Stimulated activated CD4-positive, alpha-beta T cell treated with anti-CD3 and anti-CD28 coated beads, Interleukin-2, amount 100 ng/mL, for 48 hours (primary cell): Measurements from ENCODE around the gene ANKS1B.
"Not testable (repeated sequence)": the region's sequence is repeated elsewhere in the genome, so short reads cannot be mapped to it uniquely, and the experiment has no call there.

Experiments
- DNase-seq, 2 donors: peaks; one replicate each; pipeline ENCODE4 v3.0.0-alpha.2; 2020

The ANKS1B gene

DNA sequence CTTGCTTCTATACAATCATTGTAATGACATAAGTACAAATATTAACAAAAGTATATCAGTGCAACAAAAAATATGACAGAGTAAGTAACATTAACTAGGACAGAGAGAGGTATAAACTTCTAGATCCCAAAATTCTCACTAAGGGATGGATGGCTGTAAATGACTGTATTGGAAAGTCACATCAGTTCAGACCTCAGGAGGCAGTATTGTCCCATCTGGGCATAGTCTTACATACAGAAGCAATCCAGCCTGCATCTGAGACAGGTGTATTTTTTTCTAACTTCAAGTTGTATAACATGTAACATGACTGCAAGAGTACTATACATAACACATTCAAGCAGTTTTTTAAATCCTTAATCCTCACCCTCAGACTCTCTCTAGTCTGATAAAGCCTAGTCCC is 238.2 kb downstream of the ANKS1B start:
- no peak for DNase-seq

DNA sequence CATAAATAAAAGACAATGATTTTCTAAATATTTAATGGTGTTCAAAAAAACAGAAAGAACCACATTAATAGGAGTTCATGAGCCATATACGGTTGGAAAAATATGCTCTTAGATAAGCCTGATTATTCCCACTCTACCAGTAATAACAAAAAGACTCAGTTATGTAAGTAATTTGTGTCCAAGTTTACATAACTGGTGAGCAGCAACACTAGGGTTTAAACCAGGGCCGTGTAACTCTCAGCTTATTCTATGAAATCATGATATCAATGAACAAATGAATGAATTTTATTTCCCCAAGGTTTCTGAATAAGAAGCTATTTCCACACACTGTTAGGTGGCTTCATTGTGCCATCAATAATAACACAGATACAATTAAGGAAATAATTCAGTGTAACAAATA is 238.8 kb downstream of the ANKS1B start:
- DNase-seq = no peak

DNA sequence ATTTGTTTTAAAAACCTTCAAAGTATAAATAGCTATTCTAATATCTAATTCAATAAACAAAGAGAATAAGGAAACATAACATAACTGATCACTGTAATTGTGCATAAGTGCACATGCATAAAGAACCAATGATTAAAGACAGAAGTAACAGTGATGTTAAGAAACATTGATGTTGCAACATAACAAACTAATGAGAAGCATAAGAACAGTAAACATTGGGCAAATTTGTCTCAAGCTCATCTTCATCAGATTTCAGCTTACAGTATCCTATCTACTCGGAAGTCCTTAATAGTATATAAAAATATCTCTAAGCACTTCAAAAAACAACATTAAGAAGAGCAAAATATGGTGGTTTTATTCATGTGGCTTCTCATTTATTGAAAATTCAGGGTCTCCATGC is 239.6 kb downstream of the ANKS1B start:
- DNase-seq = no peak

DNA sequence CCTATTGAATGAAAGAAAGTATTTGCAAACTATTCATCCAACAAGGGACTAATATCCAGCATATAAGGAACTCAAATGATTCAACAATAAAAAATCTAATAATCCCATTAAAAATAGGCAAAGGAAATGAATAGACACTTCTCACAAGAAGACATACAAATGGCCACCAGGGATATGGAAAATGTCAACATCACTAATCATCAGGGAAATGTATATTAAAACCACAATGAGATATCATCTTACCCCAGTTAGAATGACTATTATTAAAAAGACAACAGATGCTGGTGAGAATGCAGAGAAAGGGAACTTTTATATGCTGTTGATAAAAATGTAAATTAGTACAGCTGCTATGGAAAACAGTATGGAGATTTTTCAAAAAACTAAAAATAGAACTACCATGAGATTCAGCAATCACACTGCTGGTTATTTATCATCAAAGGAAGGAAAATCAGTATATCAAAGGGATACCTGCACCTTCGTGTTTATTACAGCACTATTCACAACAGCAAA is 247.9 kb downstream of the ANKS1B start:
- DNase-seq = no peak

DNA sequence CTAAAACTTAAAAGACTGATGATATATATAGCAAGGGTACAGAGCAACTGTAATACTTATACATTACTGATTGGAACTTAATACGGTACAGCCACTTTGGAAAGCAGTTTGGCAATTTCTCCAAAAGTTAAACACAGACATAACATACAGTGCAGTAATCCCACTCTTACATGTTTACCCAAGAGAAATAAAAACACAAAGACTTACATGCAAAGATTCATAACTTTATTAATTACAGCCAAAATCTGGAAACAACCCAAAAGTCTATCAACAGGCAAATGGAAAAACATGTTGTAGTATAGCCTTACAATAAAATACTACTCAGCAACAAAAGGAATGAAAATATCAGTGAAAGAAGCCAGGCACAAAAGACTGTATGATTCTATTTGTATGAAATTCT is 252.6 kb downstream of the ANKS1B start:
- DNase-seq = no peak

DNA sequence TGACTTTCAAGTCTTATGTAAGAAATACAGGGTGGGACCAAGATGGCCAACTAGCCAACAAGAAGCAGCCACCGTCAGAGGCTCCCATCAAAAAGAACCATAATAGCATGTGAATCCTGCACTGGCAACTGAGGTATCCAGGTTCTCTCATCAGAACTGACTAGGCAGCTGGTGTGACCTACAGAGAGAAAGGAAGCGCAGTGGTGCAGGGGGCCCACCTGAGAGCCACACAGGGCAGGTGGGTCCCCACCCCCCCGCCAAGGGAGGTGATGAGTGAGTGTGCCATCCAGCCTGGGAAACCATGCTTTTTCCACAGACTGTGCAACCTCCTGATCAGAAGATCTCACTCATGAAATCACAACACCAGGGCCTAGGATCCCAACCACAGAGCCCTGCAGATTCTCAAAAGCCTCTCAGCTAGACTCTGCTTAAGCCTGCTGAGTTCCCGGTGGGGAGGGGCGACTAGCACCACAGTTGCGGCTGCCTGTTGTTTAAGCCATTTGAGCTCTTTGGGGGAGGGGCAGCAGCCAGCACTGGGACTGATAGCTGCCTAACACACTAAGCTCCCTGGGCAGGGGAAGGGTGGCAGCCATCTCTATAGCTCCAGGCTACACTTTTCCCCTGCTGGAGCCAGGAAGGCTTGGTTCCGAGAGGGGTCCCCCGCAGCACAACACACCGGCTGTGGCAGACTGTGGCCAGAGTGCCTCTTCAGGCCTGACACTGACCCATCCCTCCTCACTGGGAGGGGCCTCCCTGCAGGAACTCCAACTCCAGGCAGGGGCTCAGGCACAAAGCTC is 261.8 kb downstream of the ANKS1B start:
- DNase-seq = no peak

DNA sequence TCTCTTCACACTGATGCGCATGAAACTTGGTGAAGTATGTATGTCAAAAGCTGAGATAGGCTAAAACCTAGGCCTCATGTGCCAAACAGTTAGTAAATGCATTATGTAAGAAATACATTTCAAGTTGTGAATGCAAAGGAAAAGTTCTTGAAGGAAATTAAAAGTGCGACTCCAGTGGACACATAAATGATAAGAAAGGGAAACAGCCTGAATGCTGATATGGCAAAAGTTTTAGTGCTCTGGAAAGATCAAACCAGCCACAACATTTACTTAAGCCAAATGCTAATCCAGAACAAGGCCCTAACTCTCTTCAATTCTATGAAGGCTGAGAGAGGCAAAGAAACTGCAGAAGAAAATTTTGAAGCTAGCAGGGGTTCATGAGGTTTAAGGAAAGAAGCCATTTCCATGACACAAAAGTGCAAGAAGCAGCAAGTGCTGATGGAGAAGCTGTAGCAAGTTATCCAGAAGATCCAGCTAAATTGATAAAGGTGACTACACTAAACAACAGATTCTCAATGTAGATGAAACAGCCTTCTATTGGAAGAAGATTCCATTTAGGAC is 262.9 kb downstream of the ANKS1B start:
- no peak for DNase-seq

DNA sequence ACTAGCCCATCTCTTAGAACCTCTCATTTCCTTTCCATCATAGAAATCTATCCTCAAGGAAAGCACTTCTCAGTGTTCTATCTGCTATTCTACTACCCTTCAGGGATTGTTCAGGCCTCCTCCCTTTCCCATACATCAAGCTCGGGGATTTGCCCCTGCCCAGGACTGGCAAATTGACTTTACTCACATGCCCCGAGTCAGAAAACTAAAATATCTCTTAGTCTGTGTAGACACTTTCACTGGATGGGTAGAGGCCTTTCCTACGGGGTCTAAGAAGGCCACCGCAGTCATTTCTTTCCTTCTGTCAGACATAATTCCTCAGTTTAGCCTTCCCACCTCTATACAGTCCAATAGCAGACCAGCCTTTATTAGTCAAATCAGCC is 264.7 kb downstream of the ANKS1B start:
- DNase-seq = not testable (repeated sequence)

DNA sequence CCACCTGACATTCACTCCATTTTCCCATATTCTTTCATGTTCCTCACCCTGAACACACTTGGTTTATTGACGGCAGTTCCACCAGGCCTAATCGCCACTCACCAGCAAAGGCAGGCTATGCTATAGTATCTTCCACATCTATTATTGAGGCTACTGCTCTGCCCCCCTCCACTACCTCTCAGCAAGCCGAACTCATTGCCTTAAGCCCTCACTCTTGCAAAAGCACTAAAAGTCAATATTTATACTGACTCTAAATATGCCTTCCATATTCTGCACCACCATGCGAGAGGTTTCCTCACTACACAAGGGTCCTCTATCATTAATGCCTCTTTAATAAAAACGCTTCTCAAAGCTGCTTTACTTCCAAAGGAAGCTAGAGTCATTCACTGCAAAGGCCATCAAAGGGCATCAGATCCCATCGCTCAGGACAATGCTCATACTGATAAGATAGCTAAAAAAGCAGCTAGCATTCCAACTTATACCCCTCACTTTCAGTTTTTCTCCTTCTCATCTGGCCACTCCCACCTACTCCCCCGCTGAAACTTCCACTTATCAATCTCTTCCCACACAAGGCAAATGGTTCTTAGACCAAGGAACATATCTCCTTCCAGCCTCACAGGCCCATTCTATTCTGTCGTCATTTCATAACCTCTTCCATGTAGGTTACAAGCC is 265.2 kb downstream of the ANKS1B start:
- not testable (repeated sequence) for DNase-seq

DNA sequence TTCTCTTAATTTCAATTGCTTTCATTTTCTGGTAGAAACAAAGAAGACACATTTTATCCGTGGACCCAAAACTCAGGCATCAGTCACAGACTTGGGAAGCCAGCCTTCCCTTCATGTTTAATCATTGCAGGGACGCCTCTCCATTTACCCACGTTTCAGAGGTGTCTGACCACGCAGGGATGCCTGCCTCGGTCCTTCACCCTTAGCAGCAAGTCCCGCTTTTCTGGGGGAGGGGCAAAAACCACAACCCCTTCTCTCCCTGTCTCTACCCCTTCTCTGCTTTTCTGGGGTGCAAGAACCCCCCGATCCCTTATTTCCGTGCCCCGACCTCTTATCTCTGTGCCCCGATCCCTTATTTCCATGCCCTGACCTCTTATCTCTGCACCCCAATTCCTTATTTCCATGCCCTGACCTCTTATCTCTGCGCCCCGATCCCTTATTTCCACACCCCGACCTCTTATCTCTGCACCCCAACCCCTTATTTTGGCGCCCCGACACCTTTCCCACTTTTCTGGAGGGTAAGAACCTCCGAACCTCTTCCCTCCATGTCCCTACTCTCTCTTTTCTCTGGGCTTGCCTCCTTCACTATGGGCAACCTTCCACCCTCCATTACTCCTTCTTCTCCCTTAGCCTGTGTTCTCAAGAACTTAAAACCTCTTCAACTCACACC is 268.8 kb downstream of the ANKS1B start:
- DNase-seq = not testable (repeated sequence)

DNA sequence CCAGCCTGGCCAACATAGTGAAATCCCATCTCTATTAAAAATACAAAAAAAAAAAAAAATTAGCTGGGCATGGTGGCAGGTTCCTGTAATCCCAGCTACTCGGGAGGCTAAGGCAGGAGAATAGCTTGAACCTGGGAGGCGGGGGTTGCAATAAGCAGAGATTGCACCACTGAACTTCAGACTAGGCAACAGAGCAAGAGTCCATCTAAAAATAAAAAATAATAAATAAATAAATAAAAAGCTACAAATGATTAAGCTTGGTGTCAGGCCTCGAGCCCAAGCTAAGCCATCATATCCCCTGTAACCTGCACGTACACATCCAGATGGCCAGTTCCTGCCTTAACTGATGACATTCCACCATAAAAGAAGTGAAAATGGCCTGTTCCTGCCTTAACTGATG is 269.8 kb downstream of the ANKS1B start:
- not testable (repeated sequence) for DNase-seq

DNA sequence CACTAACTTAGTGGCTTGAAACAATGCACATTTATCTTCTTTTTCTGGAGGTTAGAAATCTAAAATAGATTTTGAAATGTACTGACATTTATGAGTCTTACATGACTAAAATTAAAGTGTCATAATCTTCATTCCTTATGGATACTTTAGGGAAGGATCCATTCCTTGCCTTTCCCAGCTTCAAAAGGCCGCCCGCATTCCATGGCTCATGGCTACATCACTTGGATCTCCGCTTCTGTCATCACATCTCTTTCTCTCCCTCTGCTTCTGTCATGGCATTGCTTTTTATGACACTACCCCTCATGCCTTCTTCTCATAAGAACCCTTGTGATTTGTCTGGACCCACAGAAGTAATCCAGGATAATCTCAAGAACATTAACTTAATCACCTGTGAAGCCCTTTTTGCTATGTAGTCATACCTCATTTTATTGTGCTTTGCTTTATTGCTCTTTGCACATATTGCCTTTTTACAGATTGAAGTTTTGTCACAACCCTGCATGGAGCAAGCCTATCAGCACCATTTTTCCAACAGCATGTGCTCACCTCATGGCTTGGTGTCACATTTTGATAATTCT is 270.7 kb downstream of the ANKS1B start:
- no peak for DNase-seq

DNA sequence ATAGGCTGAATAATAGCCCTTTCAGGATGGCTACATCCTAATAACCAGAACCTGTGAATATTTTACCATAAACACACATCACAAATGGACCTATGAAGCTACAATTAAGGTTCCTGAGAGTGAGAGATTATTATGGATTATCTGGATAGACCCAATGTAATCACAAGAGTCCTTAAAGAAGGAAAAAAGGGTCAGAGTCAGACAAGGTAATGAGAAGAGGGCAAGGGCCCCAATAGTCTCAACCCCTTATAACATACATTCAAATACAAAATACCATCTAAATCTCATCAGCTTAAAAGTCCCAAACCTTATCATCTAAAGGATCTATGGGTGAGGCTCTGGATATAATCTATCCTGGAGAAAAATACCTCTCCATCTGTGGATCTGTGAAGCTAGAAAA is 272.5 kb downstream of the ANKS1B start:
- DNase-seq = no peak

DNA sequence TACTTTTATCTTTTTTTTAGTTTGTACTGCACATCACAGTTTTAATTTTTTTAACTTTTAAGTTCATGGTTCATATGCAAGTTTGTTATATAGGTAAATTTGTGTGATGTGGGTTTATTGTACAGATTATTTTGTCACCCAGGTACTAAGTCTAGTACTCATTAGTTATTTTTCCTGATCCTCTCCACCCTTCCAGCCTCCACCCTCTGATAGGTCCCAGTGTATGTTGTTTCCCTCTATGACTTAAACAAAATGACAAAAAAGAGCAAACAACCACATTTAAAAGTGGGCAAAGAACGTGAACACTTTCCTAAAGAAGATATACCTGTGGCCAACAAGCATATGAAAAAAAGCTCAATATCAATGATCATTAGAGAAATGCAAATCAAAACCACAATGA is 273.5 kb downstream of the ANKS1B start:
- no peak for DNase-seq

DNA sequence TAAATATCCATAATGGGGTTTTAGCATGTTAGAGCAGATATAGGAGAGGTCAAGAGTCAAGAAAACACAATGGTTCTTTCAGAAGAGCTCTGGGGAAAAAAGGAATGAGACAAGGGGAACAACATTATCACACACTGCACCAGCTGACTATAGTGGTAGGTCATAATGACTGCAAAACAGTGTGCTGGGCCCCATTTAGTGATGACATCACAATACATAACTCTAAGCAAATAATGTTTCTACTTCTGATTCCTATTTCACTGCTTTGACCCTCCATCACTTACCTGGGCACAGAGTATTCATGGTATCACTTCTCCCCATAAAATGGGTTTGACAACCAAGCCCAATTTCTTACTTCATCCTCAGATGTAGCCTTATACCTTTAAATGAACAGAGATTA is 275.1 kb downstream of the ANKS1B start:
- no peak for DNase-seq

DNA sequence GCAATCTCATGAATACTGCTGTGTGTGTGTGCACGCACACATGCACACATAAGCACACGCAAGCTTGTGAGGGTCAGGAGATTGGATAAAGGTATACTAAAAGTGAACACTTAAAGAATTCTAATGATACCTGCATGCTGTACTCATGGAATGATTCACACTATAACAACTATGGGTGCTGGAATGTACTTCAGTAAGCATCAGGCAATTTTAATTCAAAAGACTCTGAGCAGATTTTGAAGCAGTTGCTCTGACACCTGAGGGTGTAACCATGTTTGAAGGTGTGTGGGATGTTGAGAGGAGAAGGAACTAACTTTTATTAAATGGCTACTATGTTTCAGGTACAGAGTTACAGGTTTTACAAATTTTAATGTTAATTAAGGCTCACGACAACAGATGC is 275.6 kb downstream of the ANKS1B start:
- no peak for DNase-seq

DNA sequence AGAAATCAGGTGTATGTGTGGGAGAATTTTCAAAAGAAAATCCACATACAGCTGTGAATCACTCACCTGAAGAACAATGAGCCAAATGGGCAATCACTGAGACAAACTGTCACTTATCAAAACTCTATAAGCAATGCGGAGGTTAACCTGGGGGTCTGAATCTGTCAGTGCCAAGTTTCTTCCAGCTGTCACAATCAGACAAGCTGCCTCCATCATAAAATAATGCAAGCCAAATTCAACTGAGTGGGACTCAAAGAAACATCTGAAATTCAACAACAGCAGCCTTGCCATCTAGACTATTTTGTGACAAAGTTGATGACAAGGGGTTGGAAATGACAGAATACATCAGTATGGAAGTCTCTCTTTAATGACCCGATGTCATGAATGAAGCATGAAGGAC is 276.9 kb downstream of the ANKS1B start:
- DNase-seq = no peak

DNA sequence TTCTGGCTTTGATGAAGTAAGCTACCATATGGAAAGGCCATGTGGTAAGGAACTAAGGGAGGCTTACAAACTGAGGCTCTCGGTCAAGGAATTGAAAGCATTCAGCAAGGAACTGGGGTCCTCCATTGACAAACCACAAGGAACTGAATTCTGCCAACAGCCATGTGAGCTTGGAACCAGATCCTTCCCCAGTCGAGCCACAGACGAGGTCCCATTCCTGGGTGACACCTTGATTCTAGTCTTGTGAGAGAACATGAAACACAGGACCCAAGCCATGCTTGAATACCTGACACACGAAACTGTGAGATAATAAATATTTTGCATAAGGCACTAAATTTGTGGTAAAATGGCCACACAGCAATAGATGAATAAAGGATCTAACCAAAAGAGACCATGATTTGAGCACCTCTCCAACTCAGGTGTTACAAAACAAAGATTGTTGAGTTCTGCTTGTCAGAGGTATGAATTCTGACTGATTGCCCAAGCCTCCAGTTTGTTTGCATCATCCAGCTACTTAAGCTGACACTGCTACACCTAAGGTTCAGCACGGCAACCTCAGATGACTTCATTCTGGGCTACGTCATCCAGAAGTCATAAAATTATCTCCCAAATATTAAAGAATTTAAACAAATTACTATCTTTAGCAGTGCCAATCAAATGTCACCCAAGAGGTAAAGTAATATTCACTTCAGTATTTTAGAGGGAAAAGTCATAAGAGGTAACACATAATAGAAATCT is 277.8 kb downstream of the ANKS1B start:
- no peak for DNase-seq

DNA sequence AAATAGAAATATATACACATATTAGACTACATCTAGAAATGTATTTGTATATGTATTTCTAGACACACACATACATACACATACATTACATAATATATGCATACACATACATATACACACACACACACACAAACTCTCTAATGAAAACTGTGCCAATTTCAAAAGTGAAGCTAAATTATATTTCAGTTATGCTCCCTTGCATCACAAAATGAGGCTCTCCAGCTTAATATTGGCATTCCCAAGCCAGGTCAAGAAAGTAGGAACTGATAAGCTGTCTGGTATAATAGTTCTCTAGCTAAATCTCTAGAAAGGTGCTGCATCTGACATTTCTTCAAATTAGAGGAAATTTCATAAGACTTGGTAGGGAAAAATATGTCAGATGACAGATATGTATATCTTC is 280.3 kb downstream of the ANKS1B start:
- no peak for DNase-seq

DNA sequence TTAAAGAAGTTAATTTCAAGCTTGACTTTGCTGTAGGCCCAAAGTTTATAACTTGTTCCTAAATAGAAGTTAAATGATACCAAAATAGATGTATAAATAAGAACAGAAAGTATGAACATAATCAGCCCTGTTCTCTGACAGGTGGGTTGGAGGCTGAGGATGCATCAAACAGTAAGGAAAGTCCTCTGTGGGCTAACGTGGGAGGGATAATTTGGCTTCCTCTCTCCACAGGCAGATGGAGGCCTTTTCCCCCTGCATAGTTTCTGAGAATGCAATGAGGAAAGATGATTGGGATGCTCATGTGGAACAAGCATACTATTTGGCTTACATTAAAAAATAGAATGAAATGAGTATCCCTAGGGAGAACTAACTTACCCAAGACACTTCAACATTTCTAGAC is 280.7 kb downstream of the ANKS1B start:
- DNase-seq = no peak

DNA sequence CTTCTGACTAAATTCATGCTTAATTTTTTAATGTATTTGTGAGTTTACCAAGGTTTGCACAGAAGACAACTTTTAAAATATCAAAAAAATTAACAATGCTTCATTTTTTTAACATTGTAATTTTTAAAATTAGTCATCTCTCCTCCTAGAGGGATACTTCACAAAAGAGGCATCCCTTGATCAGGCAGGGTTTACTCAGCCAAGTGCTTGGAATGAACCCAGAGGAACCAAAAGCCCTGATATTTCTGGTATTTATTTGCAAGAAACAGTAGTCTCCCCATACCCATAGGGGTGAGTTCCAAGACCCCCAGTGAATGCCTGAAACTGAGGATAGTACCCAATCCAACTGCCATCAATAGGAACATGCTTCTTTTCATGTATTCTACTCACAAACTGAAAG is 284.7 kb downstream of the ANKS1B start:
- DNase-seq = no peak

DNA sequence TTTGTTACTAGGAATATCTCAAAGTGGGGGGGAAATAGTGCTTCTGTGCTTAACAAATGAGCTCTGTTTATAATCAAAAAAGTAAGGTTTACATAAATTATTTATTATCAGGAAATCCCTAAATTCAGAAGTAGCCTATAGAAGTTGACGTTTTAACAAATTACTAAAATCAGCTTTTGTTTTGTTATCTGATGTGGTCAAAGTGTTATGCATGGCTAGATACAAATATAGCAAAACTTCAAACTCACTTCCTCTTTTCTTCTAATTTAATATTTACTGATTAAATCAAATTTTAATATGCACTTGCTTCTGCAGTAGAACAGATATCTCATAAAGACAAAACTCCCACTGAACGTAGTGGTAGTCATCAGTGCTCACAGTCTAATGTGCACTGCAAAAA is 289.7 kb downstream of the ANKS1B start:
- no peak for DNase-seq

DNA sequence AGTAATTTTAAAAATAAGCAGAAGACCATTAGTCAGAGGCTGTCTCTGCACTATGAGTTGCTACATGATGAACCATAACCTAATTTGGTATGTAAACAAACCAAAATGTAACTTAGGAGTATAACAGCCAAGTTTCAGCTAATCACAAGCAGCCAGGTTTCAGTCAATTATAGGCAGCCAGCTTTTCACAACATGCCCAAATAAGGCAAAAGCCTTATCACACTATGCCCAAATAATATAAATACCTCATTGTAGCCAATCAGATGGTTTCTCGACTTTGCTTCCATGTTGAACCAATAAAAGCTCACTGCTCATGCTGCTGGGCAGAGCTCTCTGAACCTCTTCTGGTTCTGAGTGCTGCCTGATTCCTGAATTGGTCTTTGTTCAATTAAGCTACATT is 298.6 kb downstream of the ANKS1B start:
- DNase-seq = no peak
